NCI-H187 treated with DMSO at 0.1 percent for 48 hours (cell line): Measurements from ENCODE around the gene XPR1.

Experiments used
- DNase-seq: peaks from one replicate; lab custom pipeline; 2025; lab: John Stamatoyannopoulos, UW

The XPR1 gene

DNA sequence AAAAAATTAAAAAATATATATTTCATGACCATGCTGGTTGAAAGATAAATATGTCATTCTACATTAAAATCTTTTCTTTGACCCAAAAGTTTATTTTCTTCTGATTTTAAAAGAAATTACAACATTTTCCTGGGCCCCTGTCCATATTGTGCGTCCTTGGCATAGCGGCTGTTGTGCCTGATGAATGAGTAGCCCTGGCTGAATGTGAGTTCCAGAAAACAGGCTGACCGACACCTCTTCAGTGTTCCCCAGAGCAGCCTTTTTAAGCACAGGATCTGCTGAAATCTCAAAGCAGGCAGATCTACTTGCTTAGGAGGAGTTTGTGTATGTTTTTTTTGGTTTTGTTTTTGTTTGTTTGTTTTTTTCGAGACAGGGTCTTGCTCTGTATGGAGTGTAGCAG, 300.6 kb downstream of the XPR1 start:
- no peak for DNase-seq

- DNase-seq: no peak
These were observed 301.3 kb downstream of the XPR1 start for GRCh38 chr1:180933141-180933540.

DNA sequence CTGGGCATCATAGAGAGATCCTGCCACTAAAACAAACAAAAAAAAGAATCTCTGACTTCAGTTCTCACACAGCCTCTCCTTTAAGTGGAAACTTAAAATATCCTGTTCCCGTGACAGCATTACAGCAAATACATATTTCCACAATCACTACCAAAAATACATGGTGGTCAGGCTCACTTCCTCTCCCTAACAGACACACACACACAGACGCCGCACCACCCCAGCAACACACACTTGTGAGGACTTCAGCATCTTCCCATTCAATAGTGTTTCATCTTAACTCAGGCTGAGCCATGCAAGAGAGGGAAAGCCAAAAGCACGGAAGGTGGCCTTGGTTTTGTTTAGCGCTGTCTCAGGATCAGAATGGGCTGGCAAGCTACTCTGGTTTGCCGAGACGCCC, 302.7 kb downstream of the XPR1 start:
- DNase-seq: no peak

- no peak for DNase-seq
These were observed 303.7 kb downstream of the XPR1 start for GRCh38 chr1:180935326-180936109.

- DNase-seq: no peak
These were observed 304.5 kb downstream of the XPR1 start for GRCh38 chr1:180936110-180937011.

DNA sequence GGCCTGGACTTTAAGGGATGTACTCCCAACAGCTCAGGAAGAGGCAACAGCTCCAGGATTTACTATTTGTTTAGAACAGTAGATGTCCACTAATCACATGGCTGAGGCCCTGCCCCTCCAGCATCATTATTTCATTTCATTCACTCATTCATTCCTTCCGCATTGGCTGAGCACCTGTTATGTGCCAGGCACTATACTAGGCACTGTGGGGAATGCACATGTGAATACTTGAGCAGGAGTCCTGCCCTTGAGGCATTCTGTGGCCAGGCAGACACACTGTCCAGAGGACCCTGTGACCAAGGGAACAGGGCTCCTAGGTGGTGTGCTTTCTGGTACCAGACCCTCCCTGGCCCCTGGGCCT, 305.2 kb downstream of the XPR1 start:
- no peak for DNase-seq

DNA sequence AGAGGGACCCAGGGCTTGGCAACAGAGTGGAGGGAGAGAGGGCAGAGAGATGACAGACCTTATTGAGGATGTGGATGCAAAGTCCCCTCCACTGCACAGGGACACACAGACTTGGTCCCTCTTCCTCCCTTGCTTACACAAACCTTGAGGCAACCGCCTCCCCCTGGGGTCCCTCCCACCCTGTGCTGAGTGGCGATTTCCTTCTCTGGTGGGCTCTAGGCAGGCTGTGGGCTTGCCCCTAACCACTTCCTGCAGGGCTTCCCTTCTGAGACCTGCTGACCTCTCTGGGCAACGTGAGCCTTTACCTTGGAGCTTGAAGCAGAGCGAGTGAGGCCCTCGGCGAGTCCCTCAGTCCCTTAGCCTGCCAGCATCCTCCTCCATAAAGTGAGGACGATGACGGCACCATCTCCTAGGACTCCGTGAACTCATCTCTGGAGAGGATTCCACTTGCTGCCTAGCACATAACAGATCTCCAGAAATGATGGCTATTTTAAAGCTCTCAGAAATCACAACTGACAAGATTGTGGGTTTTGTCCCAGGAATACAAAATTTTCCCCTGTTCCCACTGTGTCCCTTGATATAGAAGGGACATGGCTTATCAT, 305.9 kb downstream of the XPR1 start:
- no peak for DNase-seq

DNA sequence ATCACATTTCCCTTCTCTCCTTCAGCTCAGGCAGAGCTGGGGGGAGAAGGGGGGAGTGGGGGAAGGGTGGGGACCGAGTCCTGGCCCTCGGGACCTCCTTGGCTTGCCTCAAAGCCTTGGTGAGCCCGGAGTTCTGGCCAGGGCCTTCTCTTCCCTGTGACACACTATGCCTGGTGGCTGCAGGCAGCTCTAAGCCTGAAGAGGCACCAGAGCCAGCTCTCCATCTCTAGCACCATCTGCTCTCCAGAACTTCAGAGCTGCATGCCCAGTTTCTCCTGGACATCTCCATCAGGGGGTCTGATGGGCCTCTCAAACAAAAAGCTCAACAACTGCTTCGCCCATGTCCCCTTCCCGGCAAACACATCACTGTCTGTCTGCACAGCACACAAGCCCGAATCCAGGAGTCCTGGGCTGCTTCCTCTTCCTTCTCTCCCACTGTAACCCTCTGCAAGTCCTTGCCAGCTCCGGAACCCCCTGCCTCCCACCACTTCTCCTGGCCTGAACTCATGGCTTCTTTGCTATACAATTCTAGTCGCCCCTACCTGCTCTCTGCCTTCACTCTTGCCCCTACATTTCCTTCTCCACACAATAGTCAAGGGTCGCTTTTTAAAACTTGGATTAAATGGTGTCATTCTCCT, 307.4 kb downstream of the XPR1 start:
- DNase-seq: no peak

DNA sequence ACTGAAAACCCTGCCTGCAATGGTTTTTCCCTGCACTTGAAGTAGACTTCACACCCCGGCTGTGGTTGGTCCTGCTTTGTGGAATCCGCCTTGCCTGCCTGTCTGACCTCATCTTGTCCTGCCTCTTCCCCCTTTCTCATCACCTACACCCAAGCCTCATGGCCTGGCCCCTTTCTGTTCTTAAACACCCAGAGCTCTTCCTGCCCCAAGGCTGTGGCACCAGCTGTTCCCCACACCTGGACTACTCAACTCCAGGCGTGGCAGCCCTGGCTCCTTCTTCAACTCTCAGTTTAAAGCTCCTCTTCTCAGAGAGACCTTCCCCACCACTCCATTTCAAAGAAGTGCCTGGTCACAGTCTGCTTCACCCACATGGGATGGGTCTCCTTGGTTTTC, 307.9 kb downstream of the XPR1 start:
- no peak for DNase-seq
